H9 (cell line): ENCODE measurements around the gene DIS3L2. TPM values are rescaled to one million over a fixed set of nuclear protein-coding genes. Genes with fewer than 3 reads are reported as not detected.

Experiments
- DNase-seq: peaks from one replicate; pipeline ENCODE4 v3.0.0-alpha.2; 2017
- H2AFZ ChIP-seq: one replicate; pipeline ENCODE4 v1.6.1; 2013; ENCODE audit warnings: mild to moderate bottlenecking, low read length, control low read depth, moderate library complexity
- H2AK5ac ChIP-seq: 2 replicates; pipeline ENCODE4 v1.6.1; 2013; ENCODE audit warnings: low read length, control low read depth, mixed read lengths; ENCODE audit not compliant: insufficient read length
- H2BK120ac ChIP-seq: one replicate; pipeline ENCODE4 v1.6.1; 2013; ENCODE audit warnings: low read depth, mild to moderate bottlenecking, low read length, control low read depth, inconsistent platforms; ENCODE audit not compliant: poor library complexity, severe bottlenecking
- H2BK12ac ChIP-seq: 2 replicates; pipeline ENCODE4 v1.6.1; 2013; ENCODE audit warnings: low read length, control low read depth, mixed read lengths, low read depth; ENCODE audit not compliant: insufficient read length
- H2BK15ac ChIP-seq: 2 replicates; pipeline ENCODE4 v1.6.1; 2013; ENCODE audit warnings: low read depth, low read length, control low read depth
- H2BK20ac ChIP-seq: one replicate; pipeline ENCODE4 v1.6.1; 2013; ENCODE audit warnings: low read depth, mild to moderate bottlenecking, low read length, control low read depth, inconsistent platforms; ENCODE audit not compliant: poor library complexity, severe bottlenecking
- H2BK5ac ChIP-seq: 2 replicates; pipeline ENCODE4 v1.6.1; 2013; ENCODE audit warnings: low read length, control low read depth, mixed read lengths; ENCODE audit not compliant: insufficient read length
- H3K14ac ChIP-seq: 2 replicates; pipeline ENCODE4 v1.6.1; 2013; ENCODE audit warnings: low read length, control low read depth; ENCODE audit not compliant: insufficient read depth
- H3K18ac ChIP-seq: 2 replicates; pipeline ENCODE4 v1.6.1; 2013; ENCODE audit warnings: low read depth, mild to moderate bottlenecking, mixed read lengths, low read length, control low read depth; ENCODE audit not compliant: insufficient read length
- H3K23ac ChIP-seq: 2 replicates; pipeline ENCODE4 v1.6.1; 2013; ENCODE audit warnings: low read length, control low read depth, mixed read lengths, low read depth; ENCODE audit not compliant: insufficient read length
- H3K23me2 ChIP-seq: 2 replicates; pipeline ENCODE4 v1.6.1; 2013; ENCODE audit warnings: low read depth, mild to moderate bottlenecking, mixed read lengths, low read length, control low read depth; ENCODE audit not compliant: insufficient read length, poor library complexity, severe bottlenecking
- H3K27ac ChIP-seq: 2 replicates; pipeline ENCODE4 v1.5.1; 2013; ENCODE audit warnings: low read length, control low read depth, mixed read lengths, low read depth; ENCODE audit not compliant: insufficient read length
- H3K27me3 ChIP-seq: 2 replicates; pipeline ENCODE4 v1.6.1; 2013; ENCODE audit warnings: low read length, control low read depth, inconsistent platforms; ENCODE audit not compliant: insufficient read depth
- H3K4ac ChIP-seq: 2 replicates; pipeline ENCODE4 v1.6.1; 2013; ENCODE audit warnings: low read depth, mild to moderate bottlenecking, control low read depth, inconsistent platforms, low read length, moderate library complexity
- H3K4me1 ChIP-seq: 2 replicates; pipeline ENCODE4 v1.6.1; 2013; ENCODE audit warnings: low read length, control low read depth, inconsistent platforms; ENCODE audit not compliant: insufficient read depth
- H3K4me2 ChIP-seq: 2 replicates; pipeline ENCODE4 v1.6.1; 2013; ENCODE audit warnings: low read length, control low read depth, mixed read lengths; ENCODE audit not compliant: insufficient read length, insufficient read depth
- H3K56ac ChIP-seq: 2 replicates; pipeline ENCODE4 v1.6.1; 2013; ENCODE audit warnings: low read depth, mild to moderate bottlenecking, mixed read lengths, low read length, control low read depth; ENCODE audit not compliant: insufficient read length
- H3K79me1 ChIP-seq: 2 replicates; pipeline ENCODE4 v1.6.1; 2013; ENCODE audit warnings: low read depth, mild to moderate bottlenecking, moderate library complexity, low read length, control low read depth, inconsistent platforms; ENCODE audit not compliant: insufficient read depth, poor library complexity, severe bottlenecking
- H3K79me2 ChIP-seq: 2 replicates; pipeline ENCODE4 v1.6.1; 2013; ENCODE audit warnings: low read length, control low read depth, inconsistent platforms; ENCODE audit not compliant: insufficient read depth
- H3K9ac ChIP-seq: 2 replicates; pipeline ENCODE4 v1.6.1; 2013; ENCODE audit warnings: low read length, control low read depth, mixed read lengths; ENCODE audit not compliant: insufficient read length; ENCODE audit errors: extremely low read depth
- H3K9me3 ChIP-seq: one replicate; pipeline ENCODE4 v1.6.1; 2013; ENCODE audit warnings: low read depth, low read length, inconsistent platforms; ENCODE audit not compliant: control insufficient read depth
- H3T11ph ChIP-seq: one replicate; pipeline ENCODE4 v1.6.1; 2013; ENCODE audit warnings: mild to moderate bottlenecking, low read length, control low read depth, inconsistent platforms
- H4K20me1 ChIP-seq: one replicate; pipeline ENCODE4 v1.6.1; 2013; ENCODE audit not compliant: control insufficient read depth, insufficient read length, insufficient read depth
- H4K5ac ChIP-seq: 2 replicates; pipeline ENCODE4 v1.6.1; 2013; ENCODE audit warnings: low read depth, mild to moderate bottlenecking, mixed read lengths, low read length, control low read depth; ENCODE audit not compliant: insufficient read length
- H4K8ac ChIP-seq: replicated peaks from 2 replicates; pipeline ENCODE4 v1.6.1; 2013; ENCODE audit warnings: low read length, control low read depth, mixed read lengths, low read depth; ENCODE audit not compliant: insufficient read length
- H4K91ac ChIP-seq: 2 replicates; pipeline ENCODE4 v1.6.1; 2013; ENCODE audit warnings: low read depth, mild to moderate bottlenecking, moderate library complexity, mixed read lengths, low read length, control low read depth; ENCODE audit not compliant: insufficient read length
- H3K27ac Mint-ChIP-seq, 3 experiments: 2 replicates in 2 of 3; 3 replicates in 1 of 3; pipeline ENCODE4 v1.8.0; 2020 to 2021; ENCODE audit warnings: mixed read lengths in 3 of 3, mild to moderate bottlenecking in 1 of 3, moderate library complexity in 1 of 3
- H3K27me3 Mint-ChIP-seq: 2 replicates; pipeline ENCODE4 v1.8.0; 2021; ENCODE audit warnings: low read depth, mild to moderate bottlenecking, moderate library complexity, mixed read lengths
- H3K36me3 Mint-ChIP-seq, 3 experiments: 2 replicates in 2 of 3; 3 replicates in 1 of 3; pipeline ENCODE4 v1.8.0; 2020 to 2021; ENCODE audit warnings: low read depth in 3 of 3, mixed read lengths in 3 of 3; ENCODE audit not compliant: insufficient read depth in 1 of 3
- H3K4me1 Mint-ChIP-seq, 2 experiments: 2 replicates each; pipeline ENCODE4 v1.8.0; 2020; ENCODE audit warnings: mixed read lengths in 2 of 2
- H3K4me3 Mint-ChIP-seq, 2 experiments: 2 replicates in 1 of 2; 3 replicates in 1 of 2; pipeline ENCODE4 v1.8.0; 2020 to 2021; ENCODE audit warnings: mild to moderate bottlenecking in 2 of 2, mixed read lengths in 2 of 2, moderate library complexity in 1 of 2
- H3K9me3 Mint-ChIP-seq, 2 experiments: 2 replicates in 1 of 2; 3 replicates in 1 of 2; pipeline ENCODE4 v1.8.0; 2020; ENCODE audit warnings: mild to moderate bottlenecking in 2 of 2, mixed read lengths in 2 of 2, moderate library complexity in 1 of 2
- CTCF ChIP-seq: fragments of 200-600 bp; sonication (generic); conservative IDR thresholded peaks from 3 replicates; pipeline ENCODE4 v1.8.0; 2021; ENCODE audit warnings: antibody characterized with exemption, mild to moderate bottlenecking
- WGBS: extraction: QIAGEN DNeasy Blood & Tissue Kit; methylation state at CpG from one replicate; pipeline ENCODE4 v1.1.7; 2013; ENCODE audit warnings: missing lambda C conversion rate, low lambda C conversion rate, mixed read lengths; ENCODE audit not compliant: insufficient read length; ENCODE audit errors: extremely low coverage; 5-methylcytosine and 5-hydroxymethylcytosine counted together
- total RNA-seq: library from RNA; stranded (reverse); gene quantifications from 2 replicates; pipeline ENCODE4 v1.2.1, GENCODE V29; 2021

Gene DIS3L2
- total RNA-seq, 1 experiment from 2014 or later, result 28.1 TPM

- Histone ChIP-seq H4K91ac (no peak overlapping the region), H4K5ac (no peak overlapping the region), H3K56ac (no peak overlapping the region), H3K9me3 (no peaks in the 10 kb centered on the region), H2BK5ac (no peak overlapping the region), H3K27ac (no peak overlapping the region), H3K79me1 (no peaks in the 10 kb centered on the region), H4K20me1 (no peaks in the 10 kb centered on the region), H2AK5ac (no peak overlapping the region), H3K9ac (no peak overlapping the region), H2AFZ (no peak overlapping the region), H3K27me3 (no peaks in the 10 kb centered on the region), H2BK12ac (no peak overlapping the region), H2BK20ac (no peak overlapping the region), H3K23me2 (no peaks in the 10 kb centered on the region), H3T11ph (no peak overlapping the region), H2BK15ac (no peak overlapping the region), H3K23ac (no peak overlapping the region), H3K4me1 (no peaks in the 10 kb centered on the region), H3K14ac (no peak overlapping the region), H3K4me2 (no peak overlapping the region), H4K8ac (no peak overlapping the region), H3K79me2 (no peaks in the 10 kb centered on the region), H2BK120ac (no peak overlapping the region), H3K4ac (no peak overlapping the region), H3K18ac (no peak overlapping the region)
- H3K4me3 Mint-ChIP-seq, result no peak overlapping the region
- no peaks in the 10 kb centered on the region; the same call in 1 of the 2 replicates for H3K27me3 Mint-ChIP-seq
- peaks cover 6 to 19% (median 12%) of the 10 kb centered on the region in 3 experiments for H3K36me3 Mint-ChIP-seq
- DNase-seq, result no peak
- H3K27ac Mint-ChIP-seq, result peak overlapping the region in 1 of 3 experiments; percentile 66; a peak in 2 of 7 replicates
- peaks cover 16 to 17% of the 10 kb centered on the region in 2 experiments for H3K4me1 Mint-ChIP-seq
- H3K9me3 Mint-ChIP-seq, result peaks cover 10 to 21% of the 10 kb centered on the region in 2 experiments
- peak; percentile 13; the same call in 1 of the 3 replicates for TF ChIP-seq CTCF
- no CpG with 5 or more reads among the region's 12 CpGs for WGBS
These were observed 353.8 kb downstream of the DIS3L2 start for GRCh38 chr2:232315049-232315922.
